Skeletal muscle satellite cell (primary cell): ENCODE data around the gene MAPRE3. TPM values are rescaled to one million over a fixed set of nuclear protein-coding genes. Genes with fewer than 3 reads are reported as not detected.
"Not testable (repeated sequence)": the region's sequence is repeated elsewhere in the genome, so short reads cannot be mapped to it uniquely, and the experiment has no call there.

Source experiments
- H3K27me3 ChIP-seq: 2 replicates; pipeline ENCODE4 v1.7.0; 2013; ENCODE audit warnings: low read length; ENCODE audit not compliant: control insufficient read depth, insufficient read depth
- H3K36me3 ChIP-seq: 2 replicates; pipeline ENCODE4 v1.7.0; 2013; ENCODE audit warnings: mild to moderate bottlenecking, control low read depth, low read length; ENCODE audit not compliant: insufficient read depth
- H3K4me1 ChIP-seq: 2 replicates; pipeline ENCODE4 v1.7.0; 2013; ENCODE audit warnings: low read length; ENCODE audit not compliant: control insufficient read depth, insufficient read depth
- H3K4me2 ChIP-seq: 2 replicates; pipeline ENCODE4 v1.7.0; 2013; ENCODE audit warnings: mild to moderate bottlenecking, low read length
- H3K4me3 ChIP-seq: 2 replicates; pipeline ENCODE4 v1.7.0; 2013; ENCODE audit warnings: low read length
- H3K9ac ChIP-seq: 2 replicates; pipeline ENCODE4 v1.7.0; 2013; ENCODE audit warnings: mild to moderate bottlenecking, low read depth, low read length, moderate library complexity
- H3K9me3 ChIP-seq: replicated peaks from 2 replicates; pipeline ENCODE4 v1.7.0; 2013; ENCODE audit warnings: mild to moderate bottlenecking, control low read depth, low read length
- total RNA-seq: library from RNA; depleted of rRNA; stranded (reverse); fragments of >200 nt; gene quantifications from 2 replicates; pipeline ENCODE4 v1.2.3, GENCODE V29; 2012; rRNA removed

The MAPRE3 gene
- total RNA-seq = 3.8 and 5.2 TPM in 2 replicates

DNA sequence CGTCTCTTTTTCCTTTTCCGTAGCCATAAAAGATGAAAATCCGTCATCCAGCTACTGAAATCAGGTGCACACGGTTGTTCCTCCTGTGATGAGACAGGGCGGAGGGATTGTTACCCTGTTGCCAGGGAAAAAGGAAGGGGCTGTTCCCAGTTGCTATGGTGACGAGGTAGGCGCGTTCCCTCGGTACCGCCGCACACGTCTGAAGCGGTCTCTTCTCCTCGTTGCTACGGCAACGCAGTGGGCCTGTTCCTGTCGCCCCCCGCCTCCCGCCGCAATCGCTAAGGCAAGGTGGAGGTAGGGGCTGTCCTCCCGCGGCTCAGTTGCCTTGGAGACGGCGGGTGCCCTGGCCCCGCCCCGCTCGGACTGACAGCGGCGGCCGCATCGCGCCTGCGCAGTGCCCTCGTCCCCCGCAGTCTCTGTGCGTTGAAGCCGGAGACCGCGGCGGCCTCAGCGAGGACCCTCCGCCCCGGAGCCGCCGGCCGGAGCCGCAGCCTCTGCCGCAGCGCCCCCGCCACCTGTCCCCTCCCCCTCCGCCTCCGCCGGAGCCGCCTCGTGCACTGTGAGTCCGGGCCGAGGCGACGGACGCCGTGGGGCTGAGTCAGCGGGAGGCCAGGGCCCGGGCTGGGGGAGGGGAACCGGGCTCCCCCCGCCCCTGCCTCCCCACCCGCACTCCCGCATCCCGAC, at the start of gene MAPRE3:
MAPRE3 (plus strand) TSS at position 394 of the 684 bp plus-strand sequence. CDS start 51,582 bp downstream, outside the sequence.
- H3K4me3 ChIP-seq = peak within 1 kb of the TSS; percentile 93
- peaks cover 5% of the 10 kb centered on the region for H3K4me1 ChIP-seq
- H3K4me2 ChIP-seq = peak within 1 kb of the TSS; percentile 100
- H3K9me3 ChIP-seq = no peaks in the 10 kb centered on the region
- peak within 1 kb of the TSS; percentile 37 for H3K9ac ChIP-seq
- no peaks in the 10 kb centered on the region for H3K36me3 ChIP-seq
- peaks cover 42% of the 10 kb centered on the region for H3K27me3 ChIP-seq

DNA sequence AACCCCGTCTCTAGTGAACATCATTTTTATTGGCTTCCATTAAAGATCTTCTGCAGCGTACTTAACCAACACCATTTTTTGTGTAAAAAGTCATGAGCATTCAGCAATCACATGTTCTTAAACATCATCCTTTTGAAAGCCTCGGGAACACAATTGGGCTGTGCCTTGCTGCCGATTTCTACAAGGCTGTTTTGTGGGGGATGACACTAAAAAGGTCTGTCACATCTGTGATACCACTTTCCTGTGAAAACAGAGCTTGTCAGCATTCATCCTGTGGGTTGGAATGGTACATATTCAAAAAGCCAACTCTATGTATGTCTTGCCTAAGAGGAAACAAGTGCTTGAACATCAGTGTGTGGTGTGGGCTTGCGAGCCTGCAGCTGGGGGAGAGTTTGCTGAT, 49.1 kb upstream of the MAPRE3 start:
- Histone ChIP-seq H3K27me3 (peaks cover 60% of the 10 kb centered on the region), H3K36me3 (no peaks in the 10 kb centered on the region), H3K4me2 (no peak overlapping the region), H3K4me1 (no peaks in the 10 kb centered on the region), H3K9me3 (no peaks in the 10 kb centered on the region), H3K4me3 (no peak overlapping the region), H3K9ac (no peak overlapping the region)

DNA sequence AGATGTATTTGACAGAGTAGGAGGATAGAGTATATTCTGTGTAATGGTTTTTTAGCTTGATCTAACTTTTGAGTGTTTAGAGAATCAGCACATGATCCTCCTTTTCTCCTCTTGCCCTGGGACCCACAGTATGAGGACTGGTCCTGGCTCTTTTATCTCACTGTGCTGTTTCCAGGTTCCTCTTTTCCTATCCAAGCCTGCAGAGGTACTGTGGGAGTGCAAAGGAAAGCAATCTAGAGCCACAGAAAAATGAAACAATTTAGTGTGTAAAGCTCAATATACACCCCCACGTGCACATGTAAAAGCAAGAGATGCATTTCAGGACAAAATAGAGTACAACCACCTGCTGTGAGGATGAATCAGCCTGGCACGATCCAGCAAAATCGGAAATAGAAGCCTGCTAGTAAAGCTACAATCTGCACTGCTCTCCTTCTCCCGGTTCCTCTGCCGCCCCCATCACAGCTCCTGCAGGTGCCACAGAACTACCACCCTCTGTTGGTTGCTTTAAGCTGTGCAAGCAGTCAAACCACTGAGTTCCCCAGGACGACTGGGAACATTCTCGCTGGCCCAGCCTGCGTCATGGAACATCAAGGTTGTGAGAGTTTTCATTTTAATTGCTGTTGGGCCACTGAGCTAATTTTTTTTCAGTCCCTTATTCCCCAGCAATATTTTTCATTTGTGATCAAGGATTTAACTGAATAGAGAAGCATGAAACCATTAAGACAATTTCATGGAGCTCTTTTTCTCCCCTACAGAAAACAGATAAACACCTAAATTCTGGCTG, 47.8 kb upstream of the MAPRE3 start:
- Histone ChIP-seq H3K9me3 (no peaks in the 10 kb centered on the region), H3K36me3 (no peaks in the 10 kb centered on the region), H3K9ac (no peak overlapping the region), H3K4me1 (no peaks in the 10 kb centered on the region), H3K4me3 (no peak overlapping the region), H3K4me2 (no peak overlapping the region), H3K27me3 (peaks cover 62% of the 10 kb centered on the region)

DNA sequence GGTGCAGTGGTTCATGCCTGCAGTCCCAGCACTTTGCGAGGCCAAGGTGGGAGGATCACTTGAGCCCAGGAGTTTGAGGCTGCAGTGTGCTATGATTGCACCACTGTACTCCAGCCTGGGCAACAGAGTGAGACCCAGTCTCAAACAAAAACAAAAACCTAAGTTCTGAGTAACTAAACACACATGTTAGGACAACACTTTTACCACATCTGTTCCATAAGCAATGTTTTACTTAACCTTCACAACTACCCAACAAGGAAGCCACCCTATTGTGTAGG, 47.3 kb upstream of the MAPRE3 start:
- H3K4me2 ChIP-seq, H3K36me3 ChIP-seq, H3K4me3 ChIP-seq, H3K9me3 ChIP-seq, H3K4me1 ChIP-seq, H3K9ac ChIP-seq: not testable (repeated sequence)
- peaks cover 67% of the 10 kb centered on the region for H3K27me3 ChIP-seq

DNA sequence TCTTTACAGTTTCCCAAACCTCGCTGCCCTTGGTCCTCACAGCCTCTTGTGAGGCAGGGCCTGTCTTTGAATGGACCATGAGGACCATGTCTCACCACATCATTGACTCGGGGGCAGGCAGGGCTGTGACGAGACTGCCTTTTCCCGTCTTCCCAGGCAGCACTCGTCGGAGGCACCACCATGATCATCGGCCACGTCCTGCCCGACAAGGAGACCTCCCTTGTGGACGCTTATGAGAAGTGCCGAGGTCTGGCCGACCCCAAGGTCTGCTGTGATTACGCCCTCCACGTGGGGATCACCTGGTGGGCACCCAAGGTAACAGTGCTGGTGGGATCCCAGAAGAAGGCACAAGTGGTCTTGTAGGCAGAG, 45.7 kb upstream of the MAPRE3 start:
- no peak overlapping the region for H3K4me3 ChIP-seq
- peaks cover 61% of the 10 kb centered on the region for H3K27me3 ChIP-seq
- no peak overlapping the region for H3K9ac ChIP-seq
- H3K4me1 ChIP-seq = no peaks in the 10 kb centered on the region
- no peaks in the 10 kb centered on the region for H3K36me3 ChIP-seq
- no peaks in the 10 kb centered on the region for H3K9me3 ChIP-seq
- no peak overlapping the region for H3K4me2 ChIP-seq

DNA sequence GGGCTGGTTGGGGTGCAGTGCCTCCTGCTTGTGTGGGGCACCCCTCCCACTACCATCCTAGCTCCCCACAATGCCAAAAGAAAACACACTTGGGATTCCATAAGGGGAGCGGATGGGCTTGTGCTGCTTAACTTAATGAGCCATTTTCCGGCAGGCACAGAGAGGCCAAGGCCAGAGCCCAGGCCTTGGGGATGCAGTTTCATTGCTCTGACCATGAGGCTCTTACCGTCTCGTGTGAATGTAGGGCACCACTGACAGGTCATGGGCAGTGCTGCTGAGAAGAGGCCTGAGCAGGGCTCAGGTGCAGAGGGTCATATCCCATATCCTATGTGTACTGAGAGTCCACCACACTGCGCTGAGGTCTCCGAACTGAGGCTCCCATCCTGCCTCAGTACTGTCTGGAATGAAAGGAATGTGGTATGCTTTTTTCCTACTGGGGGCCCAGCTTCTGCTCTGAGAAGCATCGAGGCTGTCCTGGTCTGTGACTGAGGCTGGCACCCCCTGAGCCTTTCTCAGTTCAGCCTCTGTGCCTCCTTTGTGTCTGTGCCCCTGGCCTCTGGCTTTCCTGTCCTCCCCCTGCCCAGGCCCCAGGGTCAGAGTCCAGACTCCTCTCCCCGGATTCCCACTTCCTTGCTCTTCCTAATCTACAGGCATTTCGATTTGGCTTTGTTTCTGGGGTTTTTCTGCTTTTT, 45.2 kb upstream of the MAPRE3 start:
- H3K4me3 ChIP-seq = no peak overlapping the region
- peaks cover 66% of the 10 kb centered on the region for H3K27me3 ChIP-seq
- H3K9me3 ChIP-seq = no peaks in the 10 kb centered on the region
- H3K36me3 ChIP-seq = no peaks in the 10 kb centered on the region
- no peak overlapping the region for H3K4me2 ChIP-seq
- no peak overlapping the region for H3K9ac ChIP-seq
- H3K4me1 ChIP-seq = no peaks in the 10 kb centered on the region

DNA sequence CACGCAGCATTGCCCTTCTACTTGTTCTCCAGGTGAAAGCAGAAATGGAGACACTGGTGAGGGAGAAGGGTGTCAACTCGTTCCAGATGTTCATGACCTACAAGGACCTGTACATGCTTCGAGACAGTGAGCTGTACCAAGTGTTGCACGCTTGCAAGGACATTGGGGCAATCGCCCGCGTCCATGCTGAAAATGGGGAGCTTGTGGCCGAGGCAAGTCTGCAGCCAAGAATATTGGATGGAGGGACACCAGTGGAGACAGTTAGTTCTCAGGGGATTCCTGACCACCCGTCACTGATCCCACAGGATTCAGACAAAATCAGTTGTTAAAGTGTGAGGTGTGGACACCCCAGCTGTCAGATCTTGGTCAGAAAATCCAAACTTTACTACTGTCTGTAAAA, 43.2 kb upstream of the MAPRE3 start:
- H3K4me3 ChIP-seq = no peak overlapping the region
- peaks cover 60% of the 10 kb centered on the region for H3K27me3 ChIP-seq
- no peaks in the 10 kb centered on the region for H3K36me3 ChIP-seq
- H3K9ac ChIP-seq = no peak overlapping the region
- H3K4me2 ChIP-seq = no peak overlapping the region
- H3K4me1 ChIP-seq = no peaks in the 10 kb centered on the region
- no peaks in the 10 kb centered on the region for H3K9me3 ChIP-seq

DNA sequence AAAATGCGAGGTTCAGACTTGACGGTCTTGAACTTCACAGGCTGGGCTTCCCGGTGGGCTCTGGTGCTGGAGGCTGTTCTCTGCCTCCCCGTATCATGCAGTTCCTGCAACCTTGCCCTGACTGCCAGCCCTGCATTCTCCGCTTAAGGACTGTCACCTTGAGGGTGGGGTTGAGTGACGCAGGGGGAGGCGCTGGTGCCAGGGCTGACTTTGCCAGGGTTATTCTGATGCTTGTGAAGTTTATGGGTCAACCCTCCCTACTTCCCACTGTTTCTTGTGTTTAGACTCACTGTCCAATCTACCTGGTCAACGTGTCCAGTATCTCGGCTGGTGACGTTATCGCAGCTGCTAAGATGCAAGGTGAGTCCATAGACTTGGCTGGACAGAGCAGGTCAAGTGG, 37.5 kb upstream of the MAPRE3 start:
- Histone ChIP-seq H3K4me3 (no peak overlapping the region), H3K27me3 (peaks cover 63% of the 10 kb centered on the region), H3K4me2 (no peak overlapping the region), H3K9ac (no peak overlapping the region), H3K4me1 (no peaks in the 10 kb centered on the region), H3K36me3 (no peaks in the 10 kb centered on the region), H3K9me3 (no peaks in the 10 kb centered on the region)

DNA sequence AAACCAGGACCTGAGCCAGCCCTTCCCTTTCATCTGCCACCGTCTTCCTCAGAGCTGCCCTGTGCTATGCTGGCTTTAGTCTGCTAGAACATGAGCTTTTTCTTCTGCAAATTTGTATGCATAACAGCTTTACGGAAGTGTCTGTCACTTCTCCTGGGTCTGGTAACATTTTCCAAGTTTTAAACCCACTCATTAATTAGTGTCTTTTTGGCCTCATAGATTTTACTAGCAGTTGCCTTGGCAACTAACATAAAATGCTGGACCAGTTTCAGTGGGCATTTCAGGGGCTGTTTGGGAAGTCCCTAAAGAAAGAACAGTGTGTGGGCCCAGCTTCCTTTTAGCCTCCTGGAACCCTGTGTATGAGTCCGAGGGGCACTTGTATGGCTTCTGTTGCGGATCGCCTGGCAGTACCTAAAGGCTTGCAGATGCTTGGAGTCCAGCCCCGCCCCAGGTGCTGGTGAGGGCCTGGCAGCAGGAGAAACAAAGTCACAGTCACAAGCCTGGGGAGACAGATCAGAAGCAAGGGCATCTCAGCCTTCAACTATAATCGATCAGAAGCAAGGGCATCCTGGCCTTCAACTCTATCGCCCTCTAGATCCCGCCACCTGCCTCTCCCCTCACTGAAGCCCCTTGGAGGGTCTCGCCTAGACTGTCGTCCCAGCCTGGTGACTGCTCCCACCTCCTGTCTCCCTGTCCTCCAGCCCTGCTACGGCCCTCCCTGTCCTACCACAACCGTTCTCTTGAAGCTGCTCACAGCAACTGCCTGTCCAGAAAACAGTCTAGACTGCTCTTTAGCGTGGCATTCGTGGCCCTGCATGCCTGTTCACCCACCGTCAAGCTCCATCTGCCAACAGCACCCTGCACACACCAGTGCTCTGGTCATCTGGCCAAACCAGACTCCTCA, 36.8 kb upstream of the MAPRE3 start:
- no peaks in the 10 kb centered on the region for H3K4me1 ChIP-seq
- no peak overlapping the region for H3K4me3 ChIP-seq
- H3K9ac ChIP-seq = no peak overlapping the region
- no peak overlapping the region for H3K4me2 ChIP-seq
- H3K36me3 ChIP-seq = no peaks in the 10 kb centered on the region
- peaks cover 67% of the 10 kb centered on the region for H3K27me3 ChIP-seq
- H3K9me3 ChIP-seq = no peaks in the 10 kb centered on the region

DNA sequence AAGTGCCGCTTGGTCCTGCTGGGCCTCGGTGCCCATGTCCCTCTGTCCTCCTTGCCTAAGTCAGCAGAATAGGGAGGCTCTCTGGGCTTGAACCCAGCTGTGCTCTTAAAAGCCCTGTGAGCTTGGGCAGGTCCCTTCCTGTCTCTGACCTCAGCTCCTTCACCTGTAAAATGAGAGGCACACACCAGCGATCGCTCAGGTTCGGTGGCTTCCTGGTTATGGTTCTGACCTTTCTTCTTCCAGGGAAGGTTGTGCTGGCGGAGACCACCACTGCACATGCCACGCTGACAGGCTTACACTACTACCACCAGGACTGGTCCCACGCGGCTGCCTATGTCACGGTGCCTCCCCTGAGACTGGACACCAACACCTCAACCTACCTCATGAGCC, 36.1 kb upstream of the MAPRE3 start:
- H3K4me1 ChIP-seq = no peaks in the 10 kb centered on the region
- no peaks in the 10 kb centered on the region for H3K9me3 ChIP-seq
- H3K9ac ChIP-seq = no peak overlapping the region
- peaks cover 68% of the 10 kb centered on the region for H3K27me3 ChIP-seq
- H3K4me2 ChIP-seq = no peak overlapping the region
- no peak overlapping the region for H3K4me3 ChIP-seq
- no peaks in the 10 kb centered on the region for H3K36me3 ChIP-seq

DNA sequence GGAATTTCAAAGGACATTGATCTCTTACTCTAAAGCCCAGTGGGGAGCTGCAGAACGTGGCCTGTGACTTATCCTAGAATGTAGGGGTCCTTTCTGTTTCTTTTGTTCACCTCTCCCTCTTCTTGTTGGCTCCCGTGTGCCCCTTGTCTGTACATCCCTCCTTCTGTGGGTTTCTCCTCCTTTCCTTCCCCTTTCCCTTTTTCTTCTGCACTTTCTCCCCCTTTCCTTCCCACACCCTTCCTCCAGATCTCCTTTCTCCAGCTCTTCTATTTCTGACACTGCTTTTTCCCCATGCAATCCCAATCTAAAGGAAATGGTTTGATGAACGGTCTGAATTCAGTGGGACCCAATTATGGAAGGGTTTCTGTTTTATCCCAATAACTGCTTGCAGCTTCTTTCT, 35.5 kb upstream of the MAPRE3 start:
- Histone ChIP-seq H3K27me3 (peaks cover 68% of the 10 kb centered on the region), H3K9me3 (no peaks in the 10 kb centered on the region), H3K4me3 (no peak overlapping the region), H3K4me1 (no peaks in the 10 kb centered on the region), H3K4me2 (no peak overlapping the region), H3K36me3 (no peaks in the 10 kb centered on the region), H3K9ac (no peak overlapping the region)
